Activated T-helper 1 cell treated with anti-CD3 and anti-CD28 coated beads, Interleukin-2, amount 50 U/mL, for 16 hours (primary cell): ENCODE data around the gene SCAANT1.

Source experiments
- DNase-seq, 2 donors: peaks; one replicate each; pipeline ENCODE4 v3.0.0-alpha.2; 2020; ENCODE audit warnings: low read depth in 1 of 2, low spot score in 1 of 2

SCAANT1 gene

DNA sequence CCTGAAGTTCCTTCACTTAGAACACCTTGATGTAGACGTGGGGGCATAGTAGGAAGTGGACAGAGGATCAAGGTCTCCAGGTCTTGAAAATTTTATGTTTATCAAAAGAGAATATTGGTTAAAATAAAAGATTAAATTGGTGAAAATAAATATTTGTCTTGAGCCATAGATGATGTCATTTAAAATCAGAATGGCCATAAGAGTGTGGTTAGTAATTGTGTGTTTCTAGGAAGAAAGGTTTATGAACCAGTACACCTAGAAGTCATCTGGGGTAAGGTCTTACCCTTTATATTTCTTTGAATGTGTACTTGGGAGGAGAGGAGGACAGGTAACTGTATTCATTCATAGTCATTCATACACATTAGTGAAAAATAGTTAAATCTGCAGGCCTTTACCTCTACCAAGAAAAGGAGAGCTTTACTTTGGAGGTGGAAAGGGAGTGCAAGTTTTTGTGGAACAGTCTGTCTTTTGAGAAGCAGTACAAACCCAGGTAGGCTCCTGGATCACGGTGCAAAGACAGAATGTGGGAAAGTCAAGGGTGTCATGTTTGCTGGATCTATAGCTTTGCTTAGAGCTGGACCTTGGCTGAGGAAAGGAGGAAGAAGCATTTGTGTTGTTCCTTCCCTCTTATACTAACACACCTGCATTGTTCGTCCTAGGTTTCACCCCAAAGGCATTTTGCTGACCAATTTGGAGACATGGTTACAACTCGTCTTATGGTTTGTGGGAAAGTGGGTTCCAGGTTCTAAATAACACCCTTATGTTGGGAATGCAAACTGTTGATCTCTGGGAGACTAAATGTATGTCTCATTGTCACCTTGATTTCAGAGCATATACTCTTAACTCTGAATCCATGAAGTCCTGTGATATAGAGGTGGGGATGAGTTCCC lies 6.2 kb downstream of the SCAANT1 start:
- no peak for DNase-seq

- no peak for DNase-seq
These were observed 11.7 kb downstream of the SCAANT1 start for GRCh38 chr3:63900459-63900858.

- DNase-seq: no peak
These were observed 12.2 kb downstream of the SCAANT1 start for GRCh38 chr3:63900010-63900409.

DNA sequence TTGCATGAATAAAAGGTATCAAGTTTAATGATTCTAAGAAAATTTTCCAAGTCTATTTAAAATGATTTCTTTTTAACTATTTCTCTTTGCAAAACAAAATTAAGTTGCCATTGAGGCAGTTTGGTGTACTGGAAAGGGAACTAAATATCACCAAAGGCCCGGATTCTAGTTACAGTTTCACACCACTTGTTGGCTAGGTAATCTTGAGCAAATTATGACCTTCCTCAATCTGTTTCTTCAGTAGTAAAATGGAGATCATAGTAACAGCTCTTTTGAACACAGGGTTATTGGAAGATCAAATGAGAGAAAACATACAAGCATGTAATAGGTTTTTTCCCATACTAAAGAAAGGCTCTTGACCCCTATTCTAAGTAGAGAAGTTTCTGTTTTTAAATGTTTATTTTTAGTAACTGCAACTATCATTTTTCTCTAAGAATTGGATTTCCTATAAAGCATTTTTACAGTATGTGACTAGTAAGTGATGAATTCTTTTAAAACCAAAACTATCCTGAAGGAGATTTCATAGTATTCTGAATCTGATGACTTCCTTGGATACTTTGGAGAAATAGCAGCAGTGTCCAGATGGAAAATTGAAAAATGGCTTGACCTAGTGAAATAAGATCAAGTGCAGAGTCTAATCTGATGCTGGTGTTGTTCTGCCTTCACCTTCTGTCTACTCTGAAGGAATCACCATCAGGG lies 15.7 kb downstream of the SCAANT1 start:
- no peak for DNase-seq

DNA sequence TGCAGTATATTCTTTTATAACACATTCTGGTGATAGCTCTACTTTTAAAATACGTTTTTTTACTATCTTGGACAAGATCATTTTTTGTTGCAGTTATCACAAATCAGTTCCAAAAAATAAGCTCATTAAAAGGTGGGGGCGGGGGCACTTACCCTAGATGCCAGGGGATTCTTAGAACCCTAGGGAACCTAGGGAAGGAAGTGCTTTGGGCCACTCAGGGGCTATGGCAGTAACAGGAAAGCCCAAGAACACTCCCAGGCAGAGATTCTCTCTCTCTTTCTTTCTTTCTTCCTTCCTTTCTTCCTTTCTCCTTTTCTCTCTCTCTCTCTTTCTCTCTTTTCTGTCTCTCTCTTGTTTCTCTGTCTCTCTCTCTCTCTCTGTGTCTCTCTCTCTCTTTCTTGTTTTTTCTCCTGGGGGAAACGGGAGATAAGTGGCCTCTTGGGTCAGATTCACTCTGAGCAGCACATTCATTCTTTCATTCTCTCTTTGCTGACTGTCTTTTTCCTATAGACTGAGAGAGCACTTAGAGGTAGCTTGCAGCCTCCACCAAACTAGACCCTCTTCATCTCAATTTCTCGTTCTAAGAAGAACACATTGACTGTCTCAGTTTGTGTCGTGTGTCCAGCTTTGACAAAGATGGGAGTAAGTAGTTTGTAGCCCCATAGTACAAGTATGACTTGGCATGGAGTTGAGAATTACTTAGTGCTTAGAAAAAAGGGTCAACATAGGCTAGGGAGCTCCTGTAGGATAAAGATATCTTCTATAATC lies 16.6 kb downstream of the SCAANT1 start:
- no peak for DNase-seq

GRCh38 chr3:63892773-63893352 lies 19.3 kb downstream of the SCAANT1 start:
- no peak for DNase-seq

DNA sequence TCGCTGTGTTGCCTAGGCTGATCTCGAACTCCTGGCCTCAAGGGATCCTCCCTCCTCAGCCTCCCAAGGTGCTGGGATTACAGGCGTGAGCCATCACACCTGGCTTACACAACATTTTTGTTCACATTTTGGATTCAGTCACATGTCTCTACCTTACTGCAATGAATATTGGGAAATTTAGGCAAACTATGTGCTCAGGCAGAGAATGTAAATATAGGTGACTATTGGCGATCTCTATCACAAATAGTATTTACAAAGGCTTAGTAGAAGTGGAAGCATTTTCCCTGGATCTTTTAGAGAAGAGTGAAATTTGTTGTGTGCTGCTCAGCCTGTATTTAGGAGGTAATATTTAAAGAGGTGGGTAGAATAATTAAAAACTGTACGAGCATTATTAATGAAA lies 20.7 kb downstream of the SCAANT1 start:
- DNase-seq: no peak

- no peak for DNase-seq
These were observed 25.3 kb downstream of the SCAANT1 start for GRCh38 chr3:63886858-63887257.

DNA sequence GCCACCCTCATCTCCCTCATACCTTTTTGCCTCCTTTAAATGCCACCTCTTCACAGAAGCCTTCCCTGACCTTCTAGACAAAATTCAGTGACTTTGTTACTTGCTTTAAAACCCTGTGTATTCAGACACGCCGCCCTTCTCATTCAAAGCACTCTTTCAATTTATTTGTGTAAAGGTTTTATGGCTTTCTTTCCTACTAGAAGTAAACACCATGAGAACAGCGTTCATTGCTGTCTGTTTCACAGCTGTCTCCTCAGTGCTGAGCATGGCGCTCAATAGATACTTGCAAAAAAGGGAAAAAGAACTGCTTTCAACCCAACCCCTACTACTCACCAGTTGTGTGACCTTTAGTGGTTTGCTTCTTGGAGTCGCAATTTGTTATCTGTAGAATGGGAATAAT lies 31.5 kb downstream of the SCAANT1 start:
- no peak for DNase-seq

DNA sequence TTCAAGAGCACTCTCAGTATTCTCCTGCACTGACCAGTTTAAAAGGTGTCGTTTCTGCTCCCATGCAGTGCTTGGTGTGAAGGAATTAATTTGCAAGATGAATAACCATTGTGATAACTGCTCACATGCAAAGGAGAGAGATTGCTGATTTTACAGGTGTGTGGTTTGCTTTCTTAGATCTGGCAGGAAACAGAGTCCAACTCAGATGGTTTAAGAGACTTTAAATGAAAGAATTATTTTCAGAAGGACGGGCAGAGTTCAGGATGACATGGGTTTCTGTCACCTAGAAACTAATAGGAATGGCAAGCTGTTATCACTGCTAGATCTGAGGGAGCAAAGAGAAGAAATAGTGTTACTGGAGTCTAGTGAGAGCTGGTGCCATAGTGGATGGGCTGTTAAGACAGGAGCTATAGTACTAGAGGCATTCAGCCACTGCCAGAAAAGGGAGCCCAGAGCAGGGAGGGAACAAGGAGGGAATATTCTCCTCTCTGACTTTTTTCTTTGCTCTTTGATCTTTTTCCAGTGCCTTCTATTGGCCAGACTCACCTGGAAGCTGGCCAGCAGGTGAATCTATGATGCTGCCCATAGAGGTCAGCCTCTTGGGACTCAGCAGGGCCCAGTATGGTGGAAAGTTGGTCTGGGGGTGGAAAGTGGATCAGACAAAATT lies 33.7 kb downstream of the SCAANT1 start:
- DNase-seq: no peak

- no peak for DNase-seq
These were observed 34.3 kb downstream of the SCAANT1 start for GRCh38 chr3:63877737-63878393.

DNA sequence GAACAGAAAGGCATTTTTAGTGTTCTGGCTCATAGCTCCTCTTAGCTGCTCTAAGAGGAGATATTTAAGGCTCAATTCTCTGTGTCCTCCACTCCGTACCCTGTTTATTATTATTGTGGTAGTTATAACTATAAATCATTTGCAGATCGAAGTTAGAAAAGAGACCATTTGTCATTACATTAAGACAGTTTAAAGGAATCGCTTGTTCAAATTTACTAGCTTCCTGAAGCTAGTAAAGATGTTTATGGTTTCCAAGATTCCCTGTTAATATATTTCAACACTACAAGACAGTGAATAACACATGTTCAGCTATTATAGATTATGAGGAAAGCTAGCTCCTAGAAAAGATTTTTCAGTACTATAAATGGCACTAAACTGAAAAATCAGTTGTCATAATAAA lies 35.9 kb downstream of the SCAANT1 start:
- no peak for DNase-seq

DNA sequence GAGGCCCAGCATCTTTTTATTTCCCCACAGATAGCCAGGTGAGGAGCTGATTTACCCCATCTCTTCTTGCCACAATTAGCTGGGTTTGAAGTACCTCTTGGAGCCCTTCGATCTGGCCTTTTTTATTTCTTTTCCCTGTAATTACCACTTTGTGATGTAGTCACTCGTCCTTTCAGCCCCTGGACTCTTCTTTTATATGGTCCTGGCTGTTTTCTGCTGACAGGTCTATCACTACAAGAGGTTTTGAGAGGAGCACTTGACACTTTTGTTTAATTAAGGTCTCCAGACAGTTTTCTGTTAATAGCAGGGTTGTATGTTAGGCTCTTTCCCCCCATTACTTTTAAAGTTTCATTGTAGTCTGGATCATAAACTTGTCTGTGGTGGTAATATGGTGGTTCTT lies 36.7 kb downstream of the SCAANT1 start:
- DNase-seq: no peak

DNA sequence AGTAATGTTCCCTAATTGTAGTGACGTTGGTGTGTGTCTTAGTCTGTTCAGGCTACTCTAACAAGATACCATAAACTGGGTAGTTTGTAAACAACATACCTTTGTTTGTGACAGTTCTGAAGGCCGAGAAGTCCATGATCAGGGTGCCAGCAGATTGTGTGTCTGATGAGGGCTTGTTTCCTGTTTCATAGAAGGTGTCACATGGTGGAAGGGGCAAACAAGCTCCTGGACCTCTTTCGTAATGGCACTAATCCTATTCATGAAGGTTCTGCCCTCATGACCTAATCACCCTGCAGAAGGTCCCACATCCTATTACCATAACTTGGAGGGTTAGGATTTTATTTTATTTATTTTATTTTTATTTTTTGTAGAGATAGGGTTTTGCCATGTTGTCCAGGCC lies 37.4 kb downstream of the SCAANT1 start:
- DNase-seq: no peak

DNA sequence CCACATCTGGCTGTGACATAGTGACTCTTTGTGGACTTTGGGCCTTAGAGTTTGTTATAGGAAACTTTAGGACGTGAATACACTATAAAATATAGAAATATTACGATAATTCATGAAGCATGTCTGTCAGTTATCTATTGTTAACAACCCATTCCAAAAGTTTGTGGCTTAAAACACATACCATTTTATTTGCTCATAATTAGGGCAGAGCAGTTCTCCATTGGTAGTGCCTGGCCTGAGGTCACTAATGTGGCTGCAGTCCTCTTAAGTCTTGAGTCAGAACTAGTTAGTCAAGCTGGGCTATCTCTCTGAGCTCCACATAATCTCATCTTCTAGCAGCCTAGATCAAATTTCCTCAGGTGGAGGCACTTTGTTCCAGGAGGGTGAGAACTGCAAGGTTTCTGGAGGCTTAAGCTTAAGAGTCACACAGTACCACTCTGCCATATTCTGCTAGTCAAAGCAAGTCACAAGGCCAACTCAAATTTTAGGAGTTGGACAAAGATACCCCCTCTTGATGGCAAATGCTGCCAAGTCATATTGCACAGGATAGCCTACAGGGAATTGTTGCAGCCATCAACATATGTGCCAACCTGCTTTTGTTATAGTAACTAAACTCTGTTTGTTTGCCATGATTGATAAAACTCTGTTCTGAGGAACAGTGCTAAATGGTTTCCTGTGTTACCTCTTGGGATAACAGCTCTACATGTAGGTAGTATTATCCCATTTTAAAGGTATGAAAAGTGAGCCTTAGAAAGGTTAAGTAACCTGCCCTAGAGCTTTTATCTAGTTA lies 39.9 kb downstream of the SCAANT1 start:
- DNase-seq: no peak

DNA sequence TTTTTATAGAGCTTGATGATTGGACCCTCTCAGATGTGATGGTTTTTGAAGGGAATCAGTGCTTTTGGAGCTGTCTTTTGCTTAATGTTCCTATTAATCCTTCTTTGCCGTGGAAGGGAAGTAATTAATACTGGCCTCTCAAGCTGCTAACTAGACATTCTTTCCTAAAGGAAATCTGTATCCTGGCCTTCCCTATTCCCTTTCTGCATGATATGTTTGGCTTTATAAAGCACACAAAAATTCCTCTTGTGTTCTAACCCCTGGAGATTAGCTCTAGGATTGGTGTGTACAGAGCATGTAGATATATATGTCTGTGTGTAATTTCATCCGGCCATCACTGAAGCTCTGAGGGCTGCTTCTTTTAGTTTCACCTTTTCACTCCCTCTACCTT lies 41.6 kb downstream of the SCAANT1 start:
- DNase-seq: no peak

- no peak for DNase-seq
These were observed 42.1 kb downstream of the SCAANT1 start for GRCh38 chr3:63869940-63870614.

GRCh38 chr3:63867225-63867624 lies 45.0 kb downstream of the SCAANT1 start:
- DNase-seq: no peak

GRCh38 chr3:63864965-63865327 lies 47.2 kb downstream of the SCAANT1 start:
- DNase-seq: no peak
